AG10803 (cell line): ENCODE results near the gene KLHL29.

Experiments used
- DNase-seq: peaks from one replicate; pipeline ENCODE4 v3.0.0; 2010; ENCODE audit warnings: low read depth
- H3K4me3 ChIP-seq: 2 replicates; pipeline ENCODE4 v1.5.1; 2011; ENCODE audit warnings: mild to moderate bottlenecking, low read length, control low read depth
- CTCF ChIP-seq: conservative IDR thresholded peaks from 2 replicates; pipeline ENCODE4 v1.5.1; 2011; ENCODE audit warnings: mild to moderate bottlenecking, low read length, control low read depth, inconsistent platforms

Gene KLHL29

GRCh38 chr2:23653326-23653725 is 268.3 kb downstream of the KLHL29 start:
- TF ChIP-seq CTCF = no peak
- no peak for DNase-seq
- no peak overlapping the region for H3K4me3 ChIP-seq

- no peak for DNase-seq
- no peak for TF ChIP-seq CTCF
Measured at GRCh38 chr2:23654756-23655155, 269.8 kb downstream of the KLHL29 start.

GRCh38 chr2:23655934-23656596 is 271.1 kb downstream of the KLHL29 start:
- no peak for DNase-seq
- no peak overlapping the region for H3K4me3 ChIP-seq
- TF ChIP-seq CTCF = no peak

More at GRCh38 chr2:23654756-23655155, 269.8 kb downstream of the KLHL29 start:
- H3K4me3 ChIP-seq = no peak overlapping the region

GRCh38 chr2:23656597-23656973 is 271.6 kb downstream of the KLHL29 start:
- no peak overlapping the region for H3K4me3 ChIP-seq
- no peak for TF ChIP-seq CTCF
- no peak for DNase-seq

- DNase-seq = no peak
- no peak overlapping the region for H3K4me3 ChIP-seq
- no peak for TF ChIP-seq CTCF
Measured at GRCh38 chr2:23657371-23657770, 272.4 kb downstream of the KLHL29 start.

- no peak for TF ChIP-seq CTCF
- H3K4me3 ChIP-seq = no peak overlapping the region
- no peak for DNase-seq
Measured at GRCh38 chr2:23657934-23658333, 273.0 kb downstream of the KLHL29 start.

- no peak overlapping the region for H3K4me3 ChIP-seq
- DNase-seq = no peak
- TF ChIP-seq CTCF = no peak
Measured at GRCh38 chr2:23658466-23658942, 273.5 kb downstream of the KLHL29 start.
